Activated CD4-positive, alpha-beta T cell treated with anti-CD3 and anti-CD28 coated beads, Interleukin-2, amount 50 U/mL, for 16 hours (primary cell): ENCODE data around the gene HEXD.
A peak's percentile ranks its signal among the peaks of the same experiment; 100 is the strongest.

Experiments used
- DNase-seq: peaks from one replicate; pipeline ENCODE4 v3.0.0-alpha.2; 2020

HEXD gene

GRCh38 chr17:82416771-82417170, 1.4 kb upstream of the HEXD start:
- no peak for DNase-seq

- DNase-seq, result peak; percentile 25
Observed at GRCh38 chr17:82419540-82419939, 1.4 kb downstream of the HEXD start.

- DNase-seq, result peak; percentile 61
Observed at GRCh38 chr17:82424001-82424862, 6.1 kb downstream of the HEXD start.

- no peak for DNase-seq
Observed at GRCh38 chr17:82424863-82425159, 6.7 kb downstream of the HEXD start.

- no peak for DNase-seq
Observed at GRCh38 chr17:82428546-82428945, 10.4 kb downstream of the HEXD start.

- no peak for DNase-seq
Observed at GRCh38 chr17:82429824-82430223, 11.7 kb downstream of the HEXD start.

GRCh38 chr17:82432017-82432416, 13.9 kb downstream of the HEXD start:
- no peak for DNase-seq

- no peak for DNase-seq
Observed at GRCh38 chr17:82433560-82434215, 15.5 kb downstream of the HEXD start.

GRCh38 chr17:82434216-82434565, 16.0 kb downstream of the HEXD start:
- no peak for DNase-seq

- DNase-seq, result no peak
Observed at GRCh38 chr17:82435103-82435502, 17.0 kb downstream of the HEXD start.

GRCh38 chr17:82435601-82436583, 17.7 kb downstream of the HEXD start:
- no peak for DNase-seq

- no peak for DNase-seq
Observed at GRCh38 chr17:82436601-82437324, 18.6 kb downstream of the HEXD start.

- DNase-seq, result no peak
Observed at GRCh38 chr17:82437325-82437668, 19.1 kb downstream of the HEXD start.

- no peak for DNase-seq
Observed at GRCh38 chr17:82438401-82439193, 20.4 kb downstream of the HEXD start.

- DNase-seq, result no peak
Observed at GRCh38 chr17:82439194-82439828, 21.2 kb downstream of the HEXD start.

GRCh38 chr17:82439829-82440365, 21.8 kb downstream of the HEXD start:
- DNase-seq, result no peak

- no peak for DNase-seq
Observed at GRCh38 chr17:82440469-82440981, 22.4 kb downstream of the HEXD start.

- DNase-seq, result no peak
Observed at GRCh38 chr17:82440991-82441627, 23.0 kb downstream of the HEXD start.

- DNase-seq, result no peak
Observed at GRCh38 chr17:82441691-82442487, 23.7 kb downstream of the HEXD start.
